GM13976 (cell line): ENCODE results near the gene GBE1.

Experiments
- DNase-seq: peaks from one replicate; pipeline ENCODE4 v3.0.0; 2012; ENCODE audit warnings: low spot score
- in situ Hi-C: fragments of 300-500 bp; cut with MboI; formaldehyde crosslinking; loops from one replicate; pipeline ENCODE4 v1.12.0; 2022; ENCODE audit warnings: low sequenced_read_pairs, mixed read lengths, inconsistent platforms; ENCODE audit not compliant: unreplicated experiment
- TF ChIP-seq, protein P1 (sequence below): IDR thresholded peaks from 2 replicates; pipeline ENCODE4 v1.5.1; 2012; ENCODE audit warnings: borderline replicate concordance, mild to moderate bottlenecking; ENCODE audit not compliant: insufficient read depth; ENCODE audit errors: extremely low read depth, missing control alignments, control extremely low read depth

GBE1 gene

DNA sequence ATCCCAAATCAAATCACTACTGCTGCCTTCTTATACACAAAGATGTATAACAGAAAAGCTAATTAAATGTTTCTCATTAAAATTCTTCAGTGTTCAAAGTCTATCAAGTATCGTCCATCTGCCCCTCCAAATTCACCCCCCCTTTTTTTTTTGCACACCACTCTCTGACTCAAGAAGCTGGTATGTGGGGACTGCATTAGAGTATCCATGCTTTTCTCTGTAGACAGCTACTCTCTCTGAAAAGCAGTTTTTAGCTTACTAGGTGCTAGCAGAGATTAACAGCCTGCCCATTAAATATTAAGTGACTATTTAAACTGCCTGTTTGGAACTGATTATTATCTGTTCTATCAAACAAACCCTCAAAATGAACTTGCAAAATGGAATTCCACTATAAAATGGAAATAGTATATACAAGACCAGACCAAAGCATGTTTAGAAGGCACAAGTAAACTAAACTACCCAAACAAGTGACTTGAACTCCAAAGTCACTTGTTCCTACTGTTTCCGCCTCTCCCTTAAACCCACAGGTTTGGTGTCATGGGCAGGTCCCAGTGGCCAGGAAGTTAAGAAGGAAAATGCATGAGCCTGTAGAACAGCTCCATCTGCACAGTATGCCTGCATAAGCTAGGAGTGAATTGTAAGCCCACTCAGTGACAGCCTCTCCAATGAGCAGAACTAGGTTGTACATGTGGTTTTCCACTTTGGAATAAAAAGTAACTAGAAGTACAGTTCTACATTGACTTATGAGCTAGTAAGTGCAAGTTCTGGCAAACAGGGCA lies 32.5 kb downstream of the GBE1 start:
- in situ Hi-C loops: no loop called here
- DNase-seq: no peak
- TF ChIP-seq, protein P1, sequence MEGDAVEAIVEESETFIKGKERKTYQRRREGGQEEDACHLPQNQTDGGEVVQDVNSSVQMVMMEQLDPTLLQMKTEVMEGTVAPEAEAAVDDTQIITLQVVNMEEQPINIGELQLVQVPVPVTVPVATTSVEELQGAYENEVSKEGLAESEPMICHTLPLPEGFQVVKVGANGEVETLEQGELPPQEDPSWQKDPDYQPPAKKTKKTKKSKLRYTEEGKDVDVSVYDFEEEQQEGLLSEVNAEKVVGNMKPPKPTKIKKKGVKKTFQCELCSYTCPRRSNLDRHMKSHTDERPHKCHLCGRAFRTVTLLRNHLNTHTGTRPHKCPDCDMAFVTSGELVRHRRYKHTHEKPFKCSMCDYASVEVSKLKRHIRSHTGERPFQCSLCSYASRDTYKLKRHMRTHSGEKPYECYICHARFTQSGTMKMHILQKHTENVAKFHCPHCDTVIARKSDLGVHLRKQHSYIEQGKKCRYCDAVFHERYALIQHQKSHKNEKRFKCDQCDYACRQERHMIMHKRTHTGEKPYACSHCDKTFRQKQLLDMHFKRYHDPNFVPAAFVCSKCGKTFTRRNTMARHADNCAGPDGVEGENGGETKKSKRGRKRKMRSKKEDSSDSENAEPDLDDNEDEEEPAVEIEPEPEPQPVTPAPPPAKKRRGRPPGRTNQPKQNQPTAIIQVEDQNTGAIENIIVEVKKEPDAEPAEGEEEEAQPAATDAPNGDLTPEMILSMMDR: no peak

DNA sequence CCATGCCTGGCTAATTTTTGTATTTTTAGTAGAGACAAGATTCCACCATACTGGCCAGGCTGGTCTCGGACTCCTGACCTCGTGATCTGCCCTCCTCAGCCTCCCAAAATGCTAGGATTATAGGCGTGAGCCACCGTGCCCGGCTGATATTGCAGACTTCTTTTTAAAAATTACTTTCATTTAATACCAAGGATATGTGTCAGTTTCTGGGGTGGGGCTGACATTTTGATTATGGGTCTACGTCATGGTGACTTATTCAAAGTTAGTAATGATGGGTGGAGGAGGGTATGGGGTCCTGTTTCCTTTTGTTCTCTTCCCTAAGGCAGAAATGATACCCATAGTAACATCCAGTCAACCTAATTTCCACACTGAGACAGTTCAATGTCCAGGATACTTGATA lies 34.7 kb downstream of the GBE1 start:
- in situ Hi-C loops: no loop called here
- no peak for DNase-seq
- TF ChIP-seq, protein P1: no peak

DNA sequence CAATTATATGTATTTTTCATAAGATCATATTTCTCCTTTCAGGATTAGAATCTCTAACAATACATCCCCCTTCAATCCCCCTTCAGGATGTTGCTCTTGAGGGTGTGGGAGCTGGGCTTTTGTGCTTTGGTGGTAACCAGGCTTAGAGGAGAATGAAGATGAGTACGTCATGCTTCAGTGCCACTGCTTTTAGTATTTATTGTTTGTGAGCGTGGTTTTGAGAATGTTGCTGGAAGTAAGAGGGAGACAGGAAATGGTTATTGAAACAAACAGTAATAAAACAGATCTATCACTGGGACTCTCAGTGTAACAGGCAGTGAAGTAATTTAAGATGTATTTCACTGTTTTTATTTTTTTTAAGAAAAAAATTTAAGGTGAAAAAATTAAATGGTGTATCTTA lies 35.3 kb downstream of the GBE1 start:
- in situ Hi-C loops: no loop called here
- DNase-seq: no peak
- TF ChIP-seq, protein P1: no peak

DNA sequence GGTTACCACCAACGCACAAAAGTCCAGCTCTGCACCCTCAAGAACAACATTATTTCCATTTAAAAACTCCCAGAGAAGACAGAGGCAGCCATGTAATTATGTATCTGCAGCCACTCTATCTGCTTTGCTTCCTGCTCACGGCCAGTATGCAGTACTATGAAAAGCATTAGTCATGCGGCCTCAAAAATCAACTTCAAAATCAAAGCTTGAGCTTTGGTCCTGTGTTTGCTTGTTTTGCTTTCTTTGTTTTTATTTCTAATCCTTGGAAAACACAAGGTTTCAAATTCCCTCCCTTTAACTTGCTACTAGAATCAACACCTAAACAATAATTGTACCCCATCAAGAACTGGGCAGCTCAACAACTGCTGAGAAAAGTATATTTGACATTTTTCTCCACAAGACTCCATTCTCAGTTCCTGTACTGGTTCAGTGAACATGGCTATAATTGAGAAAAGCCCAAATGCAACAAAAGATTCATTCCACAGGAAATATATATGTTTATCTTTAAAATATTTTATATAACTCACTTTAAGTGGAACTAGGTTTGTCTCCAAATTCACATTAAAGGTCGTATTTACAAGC lies 37.6 kb downstream of the GBE1 start:
- no peak for DNase-seq
- in situ Hi-C loops: no loop called here
- TF ChIP-seq, protein P1: no peak

DNA sequence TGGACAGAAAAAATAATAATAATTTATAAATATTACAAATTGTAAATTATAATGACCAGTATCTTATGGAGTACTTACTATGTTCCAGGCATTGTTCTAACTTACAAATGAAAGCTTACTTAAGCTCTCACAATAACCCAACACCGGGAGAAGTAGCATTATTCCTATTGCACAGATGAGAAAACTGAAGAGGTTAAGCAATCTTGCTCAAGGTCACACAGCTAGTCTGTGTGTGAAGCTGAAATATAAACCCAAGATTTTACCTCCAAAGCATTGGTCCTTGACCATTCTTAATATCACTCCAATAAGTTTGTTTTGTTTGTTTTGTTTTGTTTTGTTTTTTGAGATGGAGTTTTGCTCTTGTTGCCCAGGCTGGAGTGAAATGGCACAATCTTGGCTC lies 43.1 kb downstream of the GBE1 start:
- in situ Hi-C loops: no loop called here
- DNase-seq: no peak
- TF ChIP-seq, protein P1: no peak

DNA sequence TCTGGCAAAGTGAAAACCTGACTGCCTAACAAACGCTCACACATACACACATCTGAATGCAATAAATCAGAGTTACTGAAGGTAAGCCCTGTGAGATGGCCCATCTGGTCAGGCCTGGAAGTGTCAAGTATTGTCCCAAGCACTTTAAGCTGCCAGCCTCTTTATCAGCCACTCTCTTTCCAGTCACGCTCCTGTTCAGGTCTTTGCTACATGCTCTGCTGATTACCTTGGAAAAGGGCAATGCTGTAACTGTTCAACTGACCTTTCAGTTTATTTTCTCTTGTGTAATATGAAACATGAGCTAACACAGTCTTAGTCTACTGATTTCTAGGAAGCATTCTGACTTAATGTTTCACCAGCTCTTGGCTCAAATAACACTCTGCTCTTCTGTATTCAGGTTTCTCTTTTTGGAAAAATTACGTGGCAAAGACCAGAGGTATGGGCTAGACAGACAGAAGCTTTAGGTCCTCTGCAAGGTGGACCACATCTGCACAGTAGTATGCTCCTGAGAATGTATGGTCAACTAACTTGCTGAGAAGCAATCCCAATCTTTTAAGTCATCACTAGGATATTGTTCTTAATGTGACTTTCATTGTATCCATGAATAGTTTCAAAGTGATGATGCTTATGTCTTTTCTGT lies 44.5 kb downstream of the GBE1 start:
- TF ChIP-seq, protein P1: no peak
- in situ Hi-C loops: no loop called here
- DNase-seq: no peak
